ENCODE results near the gene DLAT.
"Not testable (repeated sequence)": the region's sequence is repeated elsewhere in the genome, so short reads cannot be mapped to it uniquely, and the experiment has no call there.

DLAT gene

GRCh38 chr11:112004389-112004788 is 20.8 kb upstream of the DLAT start:
- no peak for DNase-seq (ENCODE audit: low read depth in 1 of 2, low spot score in 1 of 2)

- DNase-seq (ENCODE audit: low read depth in 1 of 2, low spot score in 1 of 2), result no peak
Observed at GRCh38 chr11:112005422-112006094, 19.6 kb upstream of the DLAT start.

- DNase-seq (ENCODE audit: low read depth in 1 of 2, low spot score in 1 of 2), result not testable (repeated sequence)
Observed at GRCh38 chr11:112006095-112006441, 19.1 kb upstream of the DLAT start.

- DNase-seq (ENCODE audit: low read depth in 1 of 2, low spot score in 1 of 2), result not testable (repeated sequence)
Observed at GRCh38 chr11:112011451-112011850, 13.8 kb upstream of the DLAT start.

- no peak for DNase-seq (ENCODE audit: low read depth in 1 of 2, low spot score in 1 of 2)
Observed at GRCh38 chr11:112012874-112013273, 12.3 kb upstream of the DLAT start.

- DNase-seq (ENCODE audit: low read depth in 1 of 2, low spot score in 1 of 2), result no peak
Observed at GRCh38 chr11:112013497-112014164, 11.6 kb upstream of the DLAT start.

- no peak for DNase-seq (ENCODE audit: low read depth in 1 of 2, low spot score in 1 of 2)
Observed at GRCh38 chr11:112016088-112016764, 9.0 kb upstream of the DLAT start.

- no peak for DNase-seq (ENCODE audit: low read depth in 1 of 2, low spot score in 1 of 2)
Observed at GRCh38 chr11:112016765-112017376, 8.3 kb upstream of the DLAT start.

- DNase-seq (ENCODE audit: low read depth in 1 of 2, low spot score in 1 of 2), result no peak
Observed at GRCh38 chr11:112017538-112017937, 7.7 kb upstream of the DLAT start.

- no peak for DNase-seq (ENCODE audit: low read depth in 1 of 2, low spot score in 1 of 2)
Observed at GRCh38 chr11:112019066-112019465, 6.1 kb upstream of the DLAT start.

- DNase-seq (ENCODE audit: low read depth in 1 of 2, low spot score in 1 of 2), result no peak
Observed at GRCh38 chr11:112023104-112023503, 2.1 kb upstream of the DLAT start.

- no peak for DNase-seq (ENCODE audit: low read depth in 1 of 2, low spot score in 1 of 2)
Observed at GRCh38 chr11:112024178-112024772, 933 bp upstream of the DLAT start.

- no peak for DNase-seq (ENCODE audit: low read depth in 1 of 2, low spot score in 1 of 2)
Observed at GRCh38 chr11:112025707-112026106, 499 bp downstream of the DLAT start.

- DNase-seq (ENCODE audit: low read depth in 1 of 2, low spot score in 1 of 2), result not testable (repeated sequence)
Observed at GRCh38 chr11:112026784-112027410, 1.7 kb downstream of the DLAT start.

GRCh38 chr11:112029460-112029859 is 4.3 kb downstream of the DLAT start:
- DNase-seq (ENCODE audit: low read depth in 1 of 2, low spot score in 1 of 2), result no peak

GRCh38 chr11:112033902-112034301 is 8.7 kb downstream of the DLAT start:
- no peak for DNase-seq (ENCODE audit: low read depth in 1 of 2, low spot score in 1 of 2)

GRCh38 chr11:112037527-112037926 is 12.3 kb downstream of the DLAT start:
- no peak for DNase-seq (ENCODE audit: low read depth in 1 of 2, low spot score in 1 of 2)

GRCh38 chr11:112042161-112042960 is 17.2 kb downstream of the DLAT start:
- no peak for DNase-seq (ENCODE audit: low read depth in 1 of 2, low spot score in 1 of 2)

GRCh38 chr11:112042961-112043304 is 17.7 kb downstream of the DLAT start:
- DNase-seq (ENCODE audit: low read depth in 1 of 2, low spot score in 1 of 2), result no peak

GRCh38 chr11:112044961-112045360 is 19.8 kb downstream of the DLAT start:
- no peak for DNase-seq (ENCODE audit: low read depth in 1 of 2, low spot score in 1 of 2)
